A549 (cell line): Measurements from ENCODE around the gene FOXP1. TPM values are rescaled to one million over a fixed set of nuclear protein-coding genes. Genes with fewer than 3 reads are reported as not detected.

Source experiments
- ATAC-seq, 2 experiments: fragments of 200-7000 bp in 1 of 2; fragments of >200 bp in 1 of 2; cut with Nextera tagmentation in 1 of 2; cut with Tn5 transposase in 1 of 2; 3 replicates each; pipeline versions ENCODE4 v1.8.0 to v1.9.1; 2018 to 2020; ENCODE audit warnings: mild to moderate bottlenecking in 1 of 2, moderate library complexity in 1 of 2
- CTCF ChIA-PET: fragments of 300-600 bp; sonication (Branson Sonifier 250); formaldehyde crosslinking; extraction: SDS; loops from one replicate; lab custom pipeline; 2021; ENCODE audit warnings: antibody characterized with exemption, inconsistent platforms; lab: Yijun Ruan, JAX
- POLR2A ChIA-PET: fragments of 350-600 bp; formaldehyde crosslinking; extraction: SDS; loops from one replicate; lab custom pipeline; 2021; ENCODE audit warnings: antibody characterized with exemption, inconsistent platforms; lab: Yijun Ruan, JAX
- DNase-seq, 2 experiments: peaks; one replicate each; pipeline versions ENCODE4 v3.0.0 to v3.0.0-alpha.2; 2011 to 2016; ENCODE audit warnings: low read depth in 1 of 2, low spot score in 1 of 2
- FAIRE-seq: peaks from 2 replicates; lab custom pipeline; 2011; peaks lifted over from hg19 to GRCh38; lab: Jason Lieb, UNC
- H3K27ac ChIP-seq, 2 experiments: fragments of >200 bp; sonication (Bioruptor Twin); formaldehyde crosslinking; 3 replicates each; pipeline ENCODE4 v1.5.1; 2016 to 2017
- H3K4me1 ChIP-seq: fragments of >200 bp; sonication (Bioruptor Twin); formaldehyde crosslinking; 3 replicates; pipeline ENCODE4 v1.6.1; 2016
- H3K4me2 ChIP-seq: fragments of >200 bp; sonication (Bioruptor Twin); formaldehyde crosslinking; 3 replicates; pipeline ENCODE4 v1.6.1; 2016
- H3K4me3 ChIP-seq: fragments of >200 bp; sonication (Bioruptor Twin); formaldehyde crosslinking; 3 replicates; pipeline ENCODE4 v1.5.1; 2016
- H3K9me3 ChIP-seq: fragments of >200 bp; sonication (Bioruptor Twin); formaldehyde crosslinking; 3 replicates; pipeline ENCODE4 v1.6.1; 2016
- BHLHE40 ChIP-seq: IDR thresholded peaks from 2 replicates; pipeline ENCODE4 v1.6.1; 2012; ENCODE audit warnings: low read depth, low read length, inconsistent platforms
- CEBPB ChIP-seq, 2 experiments: fragments of >200 bp in 1 of 2; sonication (Bioruptor Twin) in 1 of 2; formaldehyde crosslinking in 1 of 2; IDR thresholded peaks; 2 replicates each; pipeline ENCODE4 v1.6.1; 2012 to 2016
- EHF ChIP-seq: fragments of 250-450 bp; sonication (Bioruptor Pico); IDR thresholded peaks from 2 replicates; pipeline ENCODE4 v1.5.0; 2020; ENCODE audit warnings: mild to moderate bottlenecking
- ESRRA ChIP-seq: fragments of 150-350 bp; IDR thresholded peaks from 2 replicates; pipeline ENCODE4 v1.6.1; 2014; ENCODE audit warnings: mild to moderate bottlenecking, low read length, borderline replicate concordance
- FOSB ChIP-seq: fragments of 250-450 bp; sonication (Bioruptor Pico); IDR thresholded peaks from 2 replicates; pipeline ENCODE4 v1.5.0; 2020; ENCODE audit warnings: mild to moderate bottlenecking, moderate library complexity
- HDAC2 ChIP-seq: fragments of 200-600 bp; sonication (generic); IDR thresholded peaks from 2 replicates; pipeline ENCODE4 v1.6.1; 2016
- HEYL ChIP-seq: fragments of 250-450 bp; sonication (Bioruptor Pico); IDR thresholded peaks from 2 replicates; pipeline ENCODE4 v1.8.0; 2021; ENCODE audit warnings: mild to moderate bottlenecking, moderate library complexity
- HOXB5 ChIP-seq: fragments of 250-450 bp; sonication (Bioruptor Pico); IDR thresholded peaks from 2 replicates; pipeline ENCODE4 v1.5.0; 2020; ENCODE audit warnings: mild to moderate bottlenecking, moderate library complexity
- JUNB ChIP-seq: fragments of >200 bp; sonication (Bioruptor Twin); formaldehyde crosslinking; IDR thresholded peaks from 2 replicates; pipeline ENCODE4 v1.6.1; 2016
- KDM1A ChIP-seq: fragments of 200-600 bp; sonication (generic); IDR thresholded peaks from 2 replicates; pipeline ENCODE4 v1.6.1; 2016; ENCODE audit warnings: low read depth, mild to moderate bottlenecking
- KDM5A ChIP-seq: fragments of 200-600 bp; sonication (generic); IDR thresholded peaks from 2 replicates; pipeline ENCODE4 v1.6.1; 2016; ENCODE audit warnings: antibody characterized with exemption, mild to moderate bottlenecking
- MAFK ChIP-seq: fragments of 450-650 bp; IDR thresholded peaks from 2 replicates; pipeline ENCODE4 v1.6.1; 2014; ENCODE audit not compliant: partially characterized antibody
- MAZ ChIP-seq: fragments of 150-350 bp; IDR thresholded peaks from 2 replicates; pipeline ENCODE4 v1.6.1; 2014; ENCODE audit warnings: antibody characterized with exemption, low read depth, low read length, borderline replicate concordance
- MYC ChIP-seq: IDR thresholded peaks from 2 replicates; pipeline ENCODE4 v1.6.1; 2012; ENCODE audit warnings: mild to moderate bottlenecking, inconsistent platforms, low read length, improper control_type of control experiment, borderline replicate concordance
- NR3C1 ChIP-seq: fragments of >200 bp; sonication (Bioruptor Twin); formaldehyde crosslinking; IDR thresholded peaks from 3 replicates; pipeline ENCODE4 v1.6.1; 2017
- POLR2A ChIP-seq: IDR thresholded peaks from 2 replicates; pipeline ENCODE4 v1.6.1; 2012; ENCODE audit warnings: mild to moderate bottlenecking, low read length
- POLR2AphosphoS2 ChIP-seq: conservative IDR thresholded peaks from 2 replicates; pipeline ENCODE4 v1.6.1; 2012; ENCODE audit warnings: low read length, improper control_type of control experiment, inconsistent platforms
- RARB ChIP-seq: fragments of 250-450 bp; sonication (Bioruptor Pico); IDR thresholded peaks from 2 replicates; pipeline ENCODE4 v1.8.0; 2021; ENCODE audit warnings: mild to moderate bottlenecking, moderate library complexity
- RFX5 ChIP-seq: fragments of 450-650 bp; IDR thresholded peaks from 2 replicates; pipeline ENCODE4 v1.7.1; 2014; ENCODE audit warnings: antibody characterized with exemption, mild to moderate bottlenecking, moderate library complexity
- RNF2 ChIP-seq: fragments of 200-600 bp; sonication (generic); IDR thresholded peaks from 2 replicates; pipeline ENCODE4 v1.6.1; 2016; ENCODE audit warnings: low read depth, mild to moderate bottlenecking, antibody characterized with exemption, moderate library complexity, borderline replicate concordance
- SMC3 ChIP-seq: fragments of >200 bp; sonication (Bioruptor Twin); formaldehyde crosslinking; IDR thresholded peaks from 3 replicates; pipeline ENCODE4 v1.6.1; 2018; ENCODE audit warnings: inconsistent platforms
- SREBF2 ChIP-seq: fragments of 450-650 bp; IDR thresholded peaks from 2 replicates; pipeline ENCODE4 v1.6.1; 2014; ENCODE audit warnings: mild to moderate bottlenecking, moderate library complexity
- TFCP2L1 ChIP-seq: fragments of 250-450 bp; sonication (Bioruptor Pico); IDR thresholded peaks from 2 replicates; pipeline ENCODE4 v1.5.0; 2021; ENCODE audit warnings: mild to moderate bottlenecking
- TP53 ChIP-seq: fragments of 250-450 bp; sonication (Bioruptor Pico); IDR thresholded peaks from 2 replicates; pipeline ENCODE4 v1.5.0; 2021; ENCODE audit warnings: mild to moderate bottlenecking, moderate library complexity
- ZNF302 ChIP-seq: fragments of 250-450 bp; sonication (Bioruptor Pico); IDR thresholded peaks from 2 replicates; pipeline ENCODE4 v1.9.0; 2021; ENCODE audit warnings: inconsistent platforms, mild to moderate bottlenecking, moderate library complexity
- ZSCAN20 ChIP-seq: fragments of 250-450 bp; sonication (Bioruptor Pico); IDR thresholded peaks from 2 replicates; pipeline ENCODE4 v1.8.0; 2022; ENCODE audit warnings: mild to moderate bottlenecking, moderate library complexity
- WGBS: methylation state at CpG from one replicate; pipeline ENCODE4 v1.1.6; 2017; ENCODE audit errors: missing lambda C conversion rate; 5-methylcytosine and 5-hydroxymethylcytosine counted together
- polyA plus RNA-seq, 4 experiments: library from polyadenylated mRNA; depleted of rRNA in 3 of 4; stranded (reverse); fragments of >200 nt; fragmentation: RNase III in 1 of 4; extraction: RNeasy Plus Mini Kit Qiagen cat#74134 plus additional on column Dnase treatment in 1 of 4; gene quantifications; 2 replicates in 3 of 4; 3 replicates in 1 of 4; pipeline ENCODE4 v1.2.3, GENCODE V29; 2011 to 2017
- TF ChIP-seq, protein P1 (sequence below): fragments of 450-650 bp; IDR thresholded peaks from 2 replicates; pipeline ENCODE4 v1.6.1; 2014; ENCODE audit warnings: antibody characterized with exemption
- TF ChIP-seq, protein P2 (sequence below): IDR thresholded peaks from 2 replicates; pipeline ENCODE4 v1.6.1; 2012
- TF ChIP-seq, protein P3 (sequence below): fragments of 250-450 bp; sonication (Bioruptor Pico); IDR thresholded peaks from 2 replicates; pipeline ENCODE4 v1.5.0; 2020; ENCODE audit warnings: low read depth, mild to moderate bottlenecking, moderate library complexity
- TF ChIP-seq, protein P4 (sequence below): fragments of 250-450 bp; sonication (Bioruptor Pico); IDR thresholded peaks from 2 replicates; pipeline ENCODE4 v1.5.0; 2021; ENCODE audit warnings: mild to moderate bottlenecking, moderate library complexity, borderline replicate concordance

Gene FOXP1
- polyA plus RNA-seq, 2 of the 4 experiments (the other 2 are of a cell fraction): 12.8 to 13.9 TPM

DNA sequence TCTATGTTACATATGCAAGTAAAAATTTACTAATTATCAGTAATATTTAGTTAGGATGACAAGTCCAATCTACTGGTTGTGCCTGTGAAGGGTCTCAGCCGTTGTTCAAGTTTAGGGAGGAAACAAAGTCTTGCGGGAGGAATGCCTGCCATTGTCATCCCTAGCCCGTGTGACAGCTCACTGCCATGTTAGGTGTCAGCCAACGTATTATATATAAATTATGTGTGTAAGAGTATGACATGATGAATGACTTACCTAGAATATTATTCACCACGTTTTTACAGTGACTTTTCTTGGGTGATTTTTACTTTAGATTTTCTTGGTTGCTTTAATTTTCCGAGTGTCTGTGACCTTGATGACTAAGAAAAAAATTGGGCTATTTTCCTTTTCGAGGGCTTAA lies 656.7 kb downstream of the FOXP1 start:
- ChIA-PET CTCF (no interaction called here), POLR2A (no interaction called here)
- ATAC-seq: no peak
- TF ChIP-seq, protein P1, sequence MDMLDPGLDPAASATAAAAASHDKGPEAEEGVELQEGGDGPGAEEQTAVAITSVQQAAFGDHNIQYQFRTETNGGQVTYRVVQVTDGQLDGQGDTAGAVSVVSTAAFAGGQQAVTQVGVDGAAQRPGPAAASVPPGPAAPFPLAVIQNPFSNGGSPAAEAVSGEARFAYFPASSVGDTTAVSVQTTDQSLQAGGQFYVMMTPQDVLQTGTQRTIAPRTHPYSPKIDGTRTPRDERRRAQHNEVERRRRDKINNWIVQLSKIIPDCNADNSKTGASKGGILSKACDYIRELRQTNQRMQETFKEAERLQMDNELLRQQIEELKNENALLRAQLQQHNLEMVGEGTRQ: no peak
- TF ChIP-seq POLR2AphosphoS2 (no peak), SMC3 (no peak), JUNB (no peak), ESRRA (no peak), HDAC2 (no peak), ZNF302 (no peak), RARB (CRISPR knock-in tag) (no peak), POLR2A (no peak), MAFK (no peak), SREBF2 (no peak)
- Histone ChIP-seq H3K4me2 (no peak overlapping the region), H3K4me1 (no peaks in the 10 kb centered on the region), H3K9me3 (no peaks in the 10 kb centered on the region), H3K4me3 (no peak overlapping the region), H3K27ac (no peak overlapping the region)
- DNase-seq: no peak
- FAIRE-seq: no peak
- 46% methylated on average over 7 of the region's 7 CpGs for WGBS

- CTCF ChIA-PET: interaction anchor here (1.0 to 1.8 kb wide), 3 partner anchors 10 to 13 kb away, joined by 3 to 10 read pairs (median 5); no protein-coding TSS in a partner anchor
- WGBS: 54% methylated on average over 3 of the region's 3 CpGs
- no peak for TF ChIP-seq KDM1A
- TF ChIP-seq, protein P2, sequence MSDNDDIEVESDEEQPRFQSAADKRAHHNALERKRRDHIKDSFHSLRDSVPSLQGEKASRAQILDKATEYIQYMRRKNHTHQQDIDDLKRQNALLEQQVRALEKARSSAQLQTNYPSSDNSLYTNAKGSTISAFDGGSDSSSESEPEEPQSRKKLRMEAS: no peak
- no peak for TF ChIP-seq EHF (CRISPR knock-in tag)
- no peak for TF ChIP-seq TP53 (CRISPR knock-in tag)
- TF ChIP-seq, protein P1: no peak
- no peak for TF ChIP-seq MAZ
- TF ChIP-seq, protein P3, sequence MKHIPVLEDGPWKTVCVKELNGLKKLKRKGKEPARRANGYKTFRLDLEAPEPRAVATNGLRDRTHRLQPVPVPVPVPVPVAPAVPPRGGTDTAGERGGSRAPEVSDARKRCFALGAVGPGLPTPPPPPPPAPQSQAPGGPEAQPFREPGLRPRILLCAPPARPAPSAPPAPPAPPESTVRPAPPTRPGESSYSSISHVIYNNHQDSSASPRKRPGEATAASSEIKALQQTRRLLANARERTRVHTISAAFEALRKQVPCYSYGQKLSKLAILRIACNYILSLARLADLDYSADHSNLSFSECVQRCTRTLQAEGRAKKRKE (CRISPR knock-in tag): no peak
- TF ChIP-seq RNF2: no peak
- no peak for TF ChIP-seq NR3C1
- TF ChIP-seq RFX5: no peak
- no peak for TF ChIP-seq RARB (CRISPR knock-in tag)
- FAIRE-seq (no peak), ATAC-seq (no peak), DNase-seq (no peak)
- H3K9me3 ChIP-seq: no peaks in the 10 kb centered on the region
- no peak overlapping the region for H3K27ac ChIP-seq
- POLR2A ChIA-PET: no interaction called here
- no peak overlapping the region for H3K4me2 ChIP-seq
- no peaks in the 10 kb centered on the region for H3K4me1 ChIP-seq
- no peak overlapping the region for H3K4me3 ChIP-seq
Observed at GRCh38 chr3:70919661-70920060, 663.9 kb downstream of the FOXP1 start.

DNA sequence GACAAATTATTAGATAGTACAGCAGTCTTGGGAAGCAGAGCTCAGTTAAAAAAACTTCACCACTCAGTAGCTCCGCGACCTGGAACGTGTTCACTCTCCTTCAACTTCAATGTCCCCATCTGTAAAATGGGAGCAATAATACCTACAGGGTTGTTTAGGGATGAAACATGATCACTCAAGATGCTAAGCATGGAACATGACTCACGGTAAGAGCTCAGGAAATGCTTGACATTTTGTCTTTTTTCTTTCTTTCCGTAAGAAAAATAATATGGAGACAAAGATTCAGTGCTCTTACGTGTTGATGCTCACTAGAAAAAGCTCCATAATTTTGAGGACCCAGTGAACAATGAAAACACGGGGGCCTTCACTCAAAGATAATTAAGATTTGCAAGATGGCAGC lies 664.4 kb downstream of the FOXP1 start:
- H3K4me3 ChIP-seq: no peak overlapping the region
- no peaks in the 10 kb centered on the region for H3K9me3 ChIP-seq
- no peak overlapping the region for H3K4me2 ChIP-seq
- ATAC-seq (no peak), FAIRE-seq (no peak), DNase-seq (no peak)
- CTCF ChIA-PET: interaction anchor here (1.7 to 1.8 kb wide), 2 partner anchors 10 to 14 kb away, joined by 5 to 10 read pairs; no protein-coding TSS in a partner anchor
- H3K4me1 ChIP-seq: no peaks in the 10 kb centered on the region
- WGBS: 70% methylated on average over 7 of the region's 7 CpGs
- no peak overlapping the region for H3K27ac ChIP-seq
- POLR2A ChIA-PET: no interaction called here
- TF ChIP-seq FOSB (no peak), KDM5A (no peak), CEBPB (IDR thresholded peaks at IDR 0.05) (no peak), ESRRA (no peak), BHLHE40 (no peak), HOXB5 (CRISPR knock-in tag) (no peak), ZSCAN20 (CRISPR knock-in tag) (no peak), TFCP2L1 (CRISPR knock-in tag) (no peak), RARB (CRISPR knock-in tag) (no peak), MYC (no peak), POLR2A (no peak), HEYL (CRISPR knock-in tag) (no peak)
- TF ChIP-seq, protein P4, sequence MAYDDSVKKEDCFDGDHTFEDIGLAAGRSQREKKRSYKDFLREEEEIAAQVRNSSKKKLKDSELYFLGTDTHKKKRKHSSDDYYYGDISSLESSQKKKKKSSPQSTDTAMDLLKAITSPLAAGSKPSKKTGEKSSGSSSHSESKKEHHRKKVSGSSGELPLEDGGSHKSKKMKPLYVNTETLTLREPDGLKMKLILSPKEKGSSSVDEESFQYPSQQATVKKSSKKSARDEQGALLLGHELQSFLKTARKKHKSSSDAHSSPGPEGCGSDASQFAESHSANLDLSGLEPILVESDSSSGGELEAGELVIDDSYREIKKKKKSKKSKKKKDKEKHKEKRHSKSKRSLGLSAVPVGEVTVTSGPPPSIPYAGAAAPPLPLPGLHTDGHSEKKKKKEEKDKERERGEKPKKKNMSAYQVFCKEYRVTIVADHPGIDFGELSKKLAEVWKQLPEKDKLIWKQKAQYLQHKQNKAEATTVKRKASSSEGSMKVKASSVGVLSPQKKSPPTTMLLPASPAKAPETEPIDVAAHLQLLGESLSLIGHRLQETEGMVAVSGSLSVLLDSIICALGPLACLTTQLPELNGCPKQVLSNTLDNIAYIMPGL: no peak
- TF ChIP-seq, protein P1: no peak
- TF ChIP-seq, protein P2: no peak
